PC-9 (cell line): ENCODE measurements around the gene MKNK2.

Experiments used
- EZH2 ChIP-seq: fragments of 200-600 bp; sonication (generic); IDR thresholded peaks from 2 replicates; pipeline ENCODE4 v1.8.0; 2017; ENCODE audit warnings: antibody characterized with exemption, low read depth
- TF ChIP-seq, protein P1 (sequence below): fragments of 200-600 bp; sonication (generic); conservative IDR thresholded peaks from 2 replicates; pipeline ENCODE4 v1.6.1; 2017; ENCODE audit warnings: mixed run types, antibody characterized with exemption, mild to moderate bottlenecking, moderate library complexity

DNA sequence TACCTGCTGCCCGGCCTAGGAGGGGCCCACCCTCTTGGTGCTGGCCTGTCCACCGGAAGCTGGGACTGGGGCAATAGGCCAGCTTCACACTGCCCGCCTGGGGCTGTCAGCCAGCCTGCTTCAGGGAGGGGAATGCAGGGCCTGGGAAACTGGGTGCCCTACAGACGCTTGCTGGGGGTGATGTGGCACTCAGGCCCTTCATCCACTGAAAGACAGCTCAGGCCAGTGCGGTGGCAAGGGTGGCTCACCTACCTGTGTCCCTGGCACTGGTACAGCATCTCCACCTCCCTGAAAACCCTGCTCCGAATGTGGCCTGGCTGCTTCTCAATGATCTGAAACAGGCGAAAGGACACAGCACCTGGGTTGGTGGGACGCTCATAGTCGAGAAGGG lies 7.8 kb downstream of the MKNK2 start:
- TF ChIP-seq, protein P1, sequence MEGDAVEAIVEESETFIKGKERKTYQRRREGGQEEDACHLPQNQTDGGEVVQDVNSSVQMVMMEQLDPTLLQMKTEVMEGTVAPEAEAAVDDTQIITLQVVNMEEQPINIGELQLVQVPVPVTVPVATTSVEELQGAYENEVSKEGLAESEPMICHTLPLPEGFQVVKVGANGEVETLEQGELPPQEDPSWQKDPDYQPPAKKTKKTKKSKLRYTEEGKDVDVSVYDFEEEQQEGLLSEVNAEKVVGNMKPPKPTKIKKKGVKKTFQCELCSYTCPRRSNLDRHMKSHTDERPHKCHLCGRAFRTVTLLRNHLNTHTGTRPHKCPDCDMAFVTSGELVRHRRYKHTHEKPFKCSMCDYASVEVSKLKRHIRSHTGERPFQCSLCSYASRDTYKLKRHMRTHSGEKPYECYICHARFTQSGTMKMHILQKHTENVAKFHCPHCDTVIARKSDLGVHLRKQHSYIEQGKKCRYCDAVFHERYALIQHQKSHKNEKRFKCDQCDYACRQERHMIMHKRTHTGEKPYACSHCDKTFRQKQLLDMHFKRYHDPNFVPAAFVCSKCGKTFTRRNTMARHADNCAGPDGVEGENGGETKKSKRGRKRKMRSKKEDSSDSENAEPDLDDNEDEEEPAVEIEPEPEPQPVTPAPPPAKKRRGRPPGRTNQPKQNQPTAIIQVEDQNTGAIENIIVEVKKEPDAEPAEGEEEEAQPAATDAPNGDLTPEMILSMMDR: no peak
- no peak for TF ChIP-seq EZH2
